GM20000 (cell line): Measurements from ENCODE around the gene ADPRM.

Experiments
- DNase-seq: peaks from one replicate; pipeline ENCODE4 v3.0.0; 2012; ENCODE audit warnings: low spot score
- TF ChIP-seq, protein P1 (sequence below): IDR thresholded peaks from 2 replicates; pipeline ENCODE4 v1.5.1; 2012; ENCODE audit warnings: mild to moderate bottlenecking, control low read depth; ENCODE audit errors: extremely low read depth, missing control alignments

The ADPRM gene

DNA sequence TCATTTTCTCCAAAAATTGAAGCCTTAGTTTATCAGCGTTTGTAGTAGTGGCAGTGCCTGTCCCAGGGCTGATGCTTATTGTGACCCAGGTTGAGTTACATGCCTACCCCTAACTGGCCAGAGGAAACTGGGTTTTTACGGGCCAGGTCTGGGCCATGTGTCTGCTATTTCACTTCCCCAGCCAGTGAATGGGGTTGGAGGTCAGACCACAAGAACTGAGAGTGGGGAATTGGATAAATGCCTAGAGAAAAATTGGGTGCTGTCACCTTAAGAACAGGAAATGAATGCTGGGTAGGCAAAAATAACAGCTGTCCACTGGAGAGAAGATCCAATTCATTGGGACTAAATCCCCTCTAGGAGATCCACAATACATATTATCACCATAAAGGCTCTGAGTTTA lies 5.2 kb downstream of the ADPRM start:
- TF ChIP-seq, protein P1, sequence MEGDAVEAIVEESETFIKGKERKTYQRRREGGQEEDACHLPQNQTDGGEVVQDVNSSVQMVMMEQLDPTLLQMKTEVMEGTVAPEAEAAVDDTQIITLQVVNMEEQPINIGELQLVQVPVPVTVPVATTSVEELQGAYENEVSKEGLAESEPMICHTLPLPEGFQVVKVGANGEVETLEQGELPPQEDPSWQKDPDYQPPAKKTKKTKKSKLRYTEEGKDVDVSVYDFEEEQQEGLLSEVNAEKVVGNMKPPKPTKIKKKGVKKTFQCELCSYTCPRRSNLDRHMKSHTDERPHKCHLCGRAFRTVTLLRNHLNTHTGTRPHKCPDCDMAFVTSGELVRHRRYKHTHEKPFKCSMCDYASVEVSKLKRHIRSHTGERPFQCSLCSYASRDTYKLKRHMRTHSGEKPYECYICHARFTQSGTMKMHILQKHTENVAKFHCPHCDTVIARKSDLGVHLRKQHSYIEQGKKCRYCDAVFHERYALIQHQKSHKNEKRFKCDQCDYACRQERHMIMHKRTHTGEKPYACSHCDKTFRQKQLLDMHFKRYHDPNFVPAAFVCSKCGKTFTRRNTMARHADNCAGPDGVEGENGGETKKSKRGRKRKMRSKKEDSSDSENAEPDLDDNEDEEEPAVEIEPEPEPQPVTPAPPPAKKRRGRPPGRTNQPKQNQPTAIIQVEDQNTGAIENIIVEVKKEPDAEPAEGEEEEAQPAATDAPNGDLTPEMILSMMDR = no peak
- no peak for DNase-seq

DNA sequence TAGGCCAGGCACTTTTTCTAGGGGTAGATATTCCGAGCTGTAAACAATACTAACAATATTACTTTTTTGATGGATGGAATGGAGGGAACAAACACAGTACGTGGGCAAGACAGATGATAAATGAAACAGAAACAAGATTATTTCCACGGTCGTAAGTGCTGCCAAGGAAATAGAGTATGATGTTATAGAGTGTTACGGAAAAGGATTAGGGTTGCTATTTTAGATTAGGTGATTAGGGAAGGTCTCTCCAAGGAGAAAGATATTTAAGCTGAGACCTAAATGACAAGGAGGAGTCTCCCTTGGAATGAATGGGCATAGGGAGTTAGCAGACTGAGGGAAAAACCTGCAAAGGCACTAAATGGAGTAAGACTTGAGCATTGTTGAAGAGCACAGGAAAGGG lies 8.3 kb downstream of the ADPRM start:
- no peak for DNase-seq
- TF ChIP-seq, protein P1 = no peak

DNA sequence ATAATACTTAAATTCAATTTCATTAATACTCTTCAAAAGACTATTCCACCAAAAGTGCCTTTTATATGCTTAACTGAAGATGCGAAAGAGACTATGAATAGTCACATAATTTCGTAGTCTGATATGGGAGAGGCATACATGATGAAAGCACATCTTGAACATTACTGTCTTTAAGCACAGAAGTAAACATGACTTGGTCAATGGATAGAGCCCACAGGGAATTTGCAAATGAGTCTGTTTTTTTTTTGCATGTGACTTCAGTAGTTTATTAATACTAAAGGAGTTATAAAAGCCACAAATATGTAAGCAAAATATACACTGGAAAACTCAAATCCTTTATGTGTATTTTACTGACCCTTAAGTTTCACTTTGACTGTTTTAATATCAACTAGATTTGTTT lies 15.9 kb downstream of the ADPRM start:
- TF ChIP-seq, protein P1 = no peak
- DNase-seq = no peak

DNA sequence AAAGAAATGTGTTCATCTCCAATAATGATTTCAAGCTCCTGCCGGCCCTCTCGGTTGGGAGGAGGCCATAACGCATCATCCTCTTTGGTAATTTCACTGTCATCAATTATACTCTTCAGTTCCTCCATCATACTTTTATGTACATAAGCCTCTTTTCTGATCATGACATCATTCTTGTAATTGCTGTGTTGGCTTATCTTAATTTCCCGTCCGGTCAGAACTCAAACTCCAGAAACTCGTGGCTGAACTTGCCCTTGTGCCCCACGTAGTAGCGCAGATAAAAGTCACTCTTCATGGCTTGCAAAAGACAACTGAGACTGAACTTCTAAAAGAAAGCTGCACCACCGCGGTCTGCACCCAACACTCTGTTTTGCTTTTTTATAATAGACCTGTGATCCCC lies 18.8 kb downstream of the ADPRM start:
- TF ChIP-seq, protein P1 = no peak
- no peak for DNase-seq

DNA sequence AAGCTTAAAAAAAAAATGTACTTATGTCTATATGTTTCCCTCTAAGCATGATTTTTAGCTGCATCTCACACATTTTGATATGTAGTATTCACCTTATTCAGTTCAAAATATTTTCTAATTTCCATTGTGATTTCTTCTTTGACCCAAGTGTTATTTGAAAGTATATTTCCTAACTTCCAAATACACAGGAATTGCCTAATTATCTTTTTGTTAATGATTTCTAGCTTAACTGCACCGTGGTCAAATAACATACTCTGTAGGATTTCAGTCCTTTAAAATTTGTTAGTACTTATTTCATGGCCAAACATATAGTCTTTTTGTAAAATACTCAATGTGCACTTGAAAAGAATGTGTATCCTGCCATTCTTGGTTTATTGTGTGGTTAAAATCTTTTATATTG lies 21.2 kb downstream of the ADPRM start:
- TF ChIP-seq, protein P1 = no peak
- no peak for DNase-seq

DNA sequence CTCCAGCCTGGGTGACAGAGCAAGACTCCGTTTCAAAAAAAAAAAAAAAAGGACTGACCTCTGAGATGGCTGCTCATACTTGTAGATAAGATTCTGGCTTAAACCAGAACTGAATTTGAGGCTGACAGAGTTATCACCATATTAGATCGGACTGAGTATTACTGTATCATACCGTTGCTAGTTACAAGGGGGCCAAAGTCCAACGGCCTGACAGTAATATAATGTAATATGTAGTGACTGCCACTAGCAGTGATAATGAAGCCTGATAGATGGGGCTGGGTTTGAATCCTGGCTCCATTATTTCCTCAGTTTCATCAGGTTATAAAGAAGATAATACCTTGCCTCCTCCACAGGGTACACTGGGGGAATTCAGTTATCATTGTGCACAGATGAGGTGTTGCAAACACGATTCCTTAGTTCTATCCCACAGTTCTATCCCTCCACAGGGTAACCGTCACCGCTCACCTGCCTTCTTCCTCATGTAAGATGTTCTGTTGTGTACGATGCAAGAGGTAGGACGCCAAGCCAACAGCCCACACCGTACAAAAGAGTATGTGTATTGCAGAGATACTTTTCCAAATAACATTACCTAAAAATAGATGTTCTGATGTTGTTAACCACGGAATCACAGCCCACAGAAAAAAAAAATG lies 27.3 kb downstream of the ADPRM start:
- no peak for DNase-seq
- TF ChIP-seq, protein P1 = no peak

DNA sequence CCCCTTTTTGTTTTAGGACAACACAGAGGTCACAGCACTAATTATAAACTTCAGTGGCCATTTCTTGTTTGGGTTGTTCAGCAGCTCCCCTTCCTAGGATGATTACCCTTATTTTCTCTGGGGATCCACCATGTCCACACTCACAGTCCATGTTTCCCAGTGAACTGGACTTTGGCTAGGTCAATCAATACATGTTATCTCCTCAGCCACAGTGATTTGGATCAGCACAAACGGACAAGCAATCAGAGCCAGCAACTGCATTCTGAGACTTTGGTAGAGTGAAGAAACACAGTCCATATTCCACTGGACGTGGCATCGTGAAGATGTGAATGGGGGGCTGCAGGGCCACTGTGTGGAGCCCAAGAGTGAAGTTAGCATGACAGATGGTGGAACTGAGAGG lies 27.9 kb downstream of the ADPRM start:
- TF ChIP-seq, protein P1 = no peak
- DNase-seq = no peak
